HEK293T (cell line): Measurements from ENCODE around the gene GHR.

ENCODE experiments used
- ARNT ChIP-seq: fragments of 450-650 bp; IDR thresholded peaks from 2 replicates; pipeline ENCODE4 v1.6.1; 2017; ENCODE audit warnings: mild to moderate bottlenecking
- BHLHE40 ChIP-seq: fragments of 450-650 bp; IDR thresholded peaks from 2 replicates; pipeline ENCODE4 v1.6.1; 2016; ENCODE audit warnings: mild to moderate bottlenecking, moderate library complexity, borderline replicate concordance
- ELF4 ChIP-seq: fragments of 450-650 bp; IDR thresholded peaks from 2 replicates; pipeline ENCODE4 v1.6.1; 2017; ENCODE audit warnings: antibody characterized with exemption
- FOXK2 ChIP-seq: fragments of 450-650 bp; IDR thresholded peaks from 2 replicates; pipeline ENCODE4 v1.6.1; 2016; ENCODE audit warnings: mild to moderate bottlenecking
- FOXM1 ChIP-seq: fragments of 450-650 bp; IDR thresholded peaks from 2 replicates; pipeline ENCODE4 v1.6.1; 2017; ENCODE audit warnings: mild to moderate bottlenecking, borderline replicate concordance
- HDGF ChIP-seq: fragments of 450-650 bp; IDR thresholded peaks from 2 replicates; pipeline ENCODE4 v1.6.1; 2017; ENCODE audit warnings: antibody characterized with exemption, borderline replicate concordance
- L3MBTL2 ChIP-seq: fragments of 450-650 bp; conservative IDR thresholded peaks from 2 replicates; pipeline ENCODE4 v1.6.1; 2016; ENCODE audit warnings: mild to moderate bottlenecking
- LEF1 ChIP-seq: fragments of 450-650 bp; IDR thresholded peaks from 2 replicates; pipeline ENCODE4 v1.6.1; 2017; ENCODE audit warnings: mild to moderate bottlenecking, borderline replicate concordance
- SP1 ChIP-seq: fragments of 450-650 bp; IDR thresholded peaks from 2 replicates; pipeline ENCODE4 v1.6.1; 2017
- SUZ12 ChIP-seq: fragments of 450-650 bp; IDR thresholded peaks from 2 replicates; pipeline ENCODE4 v1.6.1; 2016; ENCODE audit warnings: mild to moderate bottlenecking
- TARDBP ChIP-seq: fragments of 450-650 bp; IDR thresholded peaks from 2 replicates; pipeline ENCODE4 v1.6.1; 2016
- ZNF384 ChIP-seq: fragments of 450-650 bp; IDR thresholded peaks from 2 replicates; pipeline ENCODE4 v1.6.1; 2016
- TF ChIP-seq, protein P1 (sequence below): fragments of 450-650 bp; IDR thresholded peaks from 2 replicates; pipeline ENCODE4 v1.6.1; 2016

DNA sequence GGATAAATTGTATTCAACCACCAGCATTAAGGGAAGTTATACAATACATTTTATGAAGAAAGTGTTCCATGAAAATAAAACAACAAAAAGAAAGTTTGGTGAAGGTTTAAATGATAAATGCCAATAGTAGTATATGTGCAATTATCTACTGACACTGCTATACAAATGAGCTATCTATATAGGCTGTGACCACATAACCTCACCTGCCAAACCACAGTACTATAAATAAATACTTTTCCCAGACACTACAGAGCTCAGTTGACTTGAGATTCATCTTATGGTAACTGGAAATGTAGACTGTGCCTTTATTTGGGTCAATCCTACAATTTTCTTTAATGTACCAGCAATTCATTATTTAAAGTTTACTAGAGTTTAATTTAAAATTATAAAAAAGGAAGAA is 252.4 kb downstream of the GHR start:
- TF ChIP-seq L3MBTL2 (no peak), TARDBP (no peak), FOXK2 (no peak), SUZ12 (no peak), SP1 (no peak), HDGF (no peak), ELF4 (no peak), BHLHE40 (no peak), LEF1 (no peak), ZNF384 (no peak), FOXM1 (no peak), ARNT (no peak)
- TF ChIP-seq, protein P1, sequence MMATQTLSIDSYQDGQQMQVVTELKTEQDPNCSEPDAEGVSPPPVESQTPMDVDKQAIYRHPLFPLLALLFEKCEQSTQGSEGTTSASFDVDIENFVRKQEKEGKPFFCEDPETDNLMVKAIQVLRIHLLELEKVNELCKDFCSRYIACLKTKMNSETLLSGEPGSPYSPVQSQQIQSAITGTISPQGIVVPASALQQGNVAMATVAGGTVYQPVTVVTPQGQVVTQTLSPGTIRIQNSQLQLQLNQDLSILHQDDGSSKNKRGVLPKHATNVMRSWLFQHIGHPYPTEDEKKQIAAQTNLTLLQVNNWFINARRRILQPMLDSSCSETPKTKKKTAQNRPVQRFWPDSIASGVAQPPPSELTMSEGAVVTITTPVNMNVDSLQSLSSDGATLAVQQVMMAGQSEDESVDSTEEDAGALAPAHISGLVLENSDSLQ, result no peak
